Ammon's horn (tissue), 1 donor: Measurements from ENCODE around the gene COL5A1.
A peak's percentile ranks its signal among the peaks of the same experiment; 100 is the strongest.

Source experiments
- DNase-seq: peaks from one replicate; pipeline ENCODE4 v3.0.0-alpha.2; 2016; ENCODE audit warnings: low spot score

Gene COL5A1

DNA sequence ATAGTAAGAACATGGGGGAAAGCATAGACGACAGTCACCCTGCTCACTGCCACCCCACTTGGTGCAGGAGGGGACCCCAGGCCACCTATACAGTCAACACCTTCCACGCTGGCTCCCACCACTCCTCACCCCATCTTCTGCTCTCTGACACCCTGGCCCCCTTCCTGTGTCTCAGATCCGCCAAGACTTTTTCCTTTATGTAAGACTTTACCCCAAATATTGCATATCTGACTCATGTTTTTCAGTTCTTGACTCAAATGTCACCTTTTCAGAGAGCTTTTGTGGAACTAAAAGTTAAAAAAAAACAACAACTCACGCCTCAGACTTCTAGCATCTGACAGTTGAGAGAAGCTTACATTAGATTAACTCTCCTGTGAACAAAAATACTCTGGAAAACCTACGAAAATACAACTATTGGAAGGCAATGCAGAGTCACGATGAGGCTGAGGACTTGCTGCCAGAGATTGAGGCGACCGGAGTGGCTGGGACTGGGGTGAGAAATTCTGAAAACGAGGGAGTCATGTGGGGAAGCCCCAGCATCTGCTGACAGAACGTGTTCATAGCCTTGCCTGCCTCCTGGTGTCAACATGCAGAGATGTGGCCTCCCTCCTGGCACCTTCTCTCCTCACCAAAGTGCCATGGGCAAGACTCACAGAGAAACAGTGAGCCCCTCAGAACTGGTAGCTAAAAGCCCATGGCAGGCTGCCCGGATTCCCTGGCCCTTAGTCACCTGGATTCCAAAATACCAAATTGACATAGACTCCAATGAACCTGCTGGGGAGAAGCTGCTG is 216.6 kb downstream of the COL5A1 start:
- no peak for DNase-seq

DNA sequence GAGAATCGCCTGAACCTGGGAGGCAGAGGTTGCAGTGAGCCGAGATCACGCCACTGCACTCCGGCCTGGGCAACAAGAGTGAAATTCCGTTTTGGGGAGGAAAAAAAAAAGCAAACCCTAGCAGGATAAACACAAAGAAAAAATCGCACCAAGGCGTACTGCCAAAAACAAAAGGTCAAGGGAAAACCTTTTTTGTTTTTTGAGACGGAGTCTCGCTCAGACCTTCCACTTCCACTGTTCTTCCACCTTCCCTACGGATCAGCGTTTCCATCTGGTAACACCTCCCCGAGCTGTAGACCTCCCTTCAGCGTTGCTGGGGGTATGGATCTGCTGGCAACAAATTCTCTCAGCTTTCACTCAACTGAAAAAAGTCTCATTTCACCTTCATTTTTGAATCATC is 218.9 kb downstream of the COL5A1 start:
- DNase-seq = no peak

DNA sequence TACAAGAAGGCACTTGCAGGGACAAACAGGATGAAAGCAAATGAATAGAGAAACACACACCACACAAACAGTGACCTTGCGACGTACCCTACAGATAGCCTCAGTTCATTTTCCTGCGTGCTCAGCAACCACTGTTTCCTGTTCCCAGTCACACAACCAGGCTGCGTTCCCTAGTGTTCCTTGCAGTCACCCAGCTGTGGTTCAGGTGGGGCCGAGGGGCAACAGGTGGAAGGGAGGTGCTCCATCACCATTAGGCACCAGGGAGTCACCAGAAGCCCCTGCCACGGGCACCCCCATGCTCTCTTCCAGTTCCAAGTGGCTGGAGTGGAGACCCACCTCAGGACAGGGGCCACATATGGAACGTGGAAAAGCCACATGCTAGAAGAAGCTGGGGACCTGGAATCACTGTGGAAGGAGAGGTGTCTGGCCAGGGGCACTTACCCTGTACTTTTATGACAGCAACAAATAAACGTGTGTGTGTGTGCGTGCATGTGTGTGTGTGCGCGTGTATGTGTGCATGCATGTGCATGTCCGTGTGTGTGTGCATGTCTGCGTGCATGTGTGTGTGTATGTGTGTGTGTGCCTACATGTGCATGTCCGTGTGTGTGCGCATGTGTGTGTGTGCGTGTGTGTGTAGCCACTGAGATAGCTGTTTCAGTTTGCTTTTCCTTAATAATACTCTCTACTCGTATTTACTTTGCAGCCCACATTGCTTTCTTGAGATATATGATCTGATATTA is 220.2 kb downstream of the COL5A1 start:
- DNase-seq = no peak

DNA sequence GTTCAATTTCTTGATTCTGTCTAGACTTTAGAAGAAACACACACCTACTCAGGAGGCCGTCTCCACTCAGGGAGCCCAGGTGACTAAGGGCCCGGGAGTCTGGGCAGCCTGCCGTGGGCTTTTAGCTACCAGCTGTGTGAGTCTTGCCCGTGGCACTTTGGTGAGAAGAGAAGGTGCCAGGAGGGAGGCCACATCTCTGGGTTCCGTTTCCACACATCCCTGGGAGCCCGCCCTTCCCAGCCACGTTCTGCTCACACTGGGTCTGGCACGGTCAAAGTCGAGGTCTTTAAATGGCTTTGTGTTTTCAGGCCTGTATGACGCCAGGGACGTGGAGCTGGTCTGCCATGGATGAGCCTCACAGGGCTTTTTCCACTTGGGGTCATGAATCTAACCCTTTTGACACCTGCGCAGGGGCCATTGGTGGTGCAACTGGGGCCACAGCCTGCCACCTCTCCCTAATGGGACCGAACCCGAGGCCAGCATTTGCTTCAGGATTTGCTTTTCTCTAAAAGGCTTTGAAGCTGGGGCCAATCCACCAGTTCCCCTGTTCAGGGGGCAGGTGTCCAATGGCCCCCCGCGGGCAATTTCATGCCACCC is 221.8 kb downstream of the COL5A1 start:
- no peak for DNase-seq

DNA sequence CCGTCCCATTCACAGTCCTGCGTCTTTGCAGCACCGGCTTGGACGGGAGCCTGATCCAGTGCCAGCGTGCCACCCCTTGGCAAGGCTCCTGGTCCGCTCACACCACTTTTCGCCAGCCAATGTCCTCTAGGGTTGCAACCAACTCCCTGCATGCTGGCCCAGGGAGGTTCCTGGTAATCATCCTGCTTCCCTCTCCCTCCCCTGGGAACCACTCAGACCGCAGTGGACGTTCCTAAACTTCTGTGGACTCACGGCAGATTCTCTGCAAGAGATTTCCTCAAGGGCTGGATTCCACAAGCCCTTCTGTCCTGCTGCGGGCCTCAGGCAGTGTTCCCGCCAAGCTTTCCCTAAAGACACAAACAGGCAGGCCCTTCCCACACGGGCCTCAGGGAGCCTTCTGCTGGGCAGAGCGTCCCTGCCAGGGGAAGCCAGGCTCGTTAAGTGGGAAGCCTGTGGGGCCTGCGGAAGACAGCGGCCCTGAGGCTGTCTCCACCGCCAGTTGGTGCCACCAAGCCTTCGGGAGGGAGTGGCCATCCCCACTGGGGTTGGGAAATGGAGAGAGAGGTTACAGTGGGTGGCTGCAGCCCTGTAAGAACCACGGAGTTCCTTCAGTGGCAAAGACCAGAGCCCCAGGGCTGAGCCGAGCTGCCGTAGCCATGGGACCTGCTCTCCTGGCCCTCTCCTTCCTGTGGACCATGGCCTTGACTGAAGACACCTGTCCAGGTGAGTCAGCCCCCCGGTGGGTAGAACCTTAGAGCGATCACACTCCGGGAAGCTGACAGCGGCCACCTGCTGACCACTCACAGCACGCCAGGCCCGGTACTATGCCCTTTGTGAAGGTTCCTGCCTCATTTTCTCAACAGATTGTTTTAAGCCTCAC is 222.6 kb downstream of the COL5A1 start:
- peak; percentile 48 for DNase-seq

DNA sequence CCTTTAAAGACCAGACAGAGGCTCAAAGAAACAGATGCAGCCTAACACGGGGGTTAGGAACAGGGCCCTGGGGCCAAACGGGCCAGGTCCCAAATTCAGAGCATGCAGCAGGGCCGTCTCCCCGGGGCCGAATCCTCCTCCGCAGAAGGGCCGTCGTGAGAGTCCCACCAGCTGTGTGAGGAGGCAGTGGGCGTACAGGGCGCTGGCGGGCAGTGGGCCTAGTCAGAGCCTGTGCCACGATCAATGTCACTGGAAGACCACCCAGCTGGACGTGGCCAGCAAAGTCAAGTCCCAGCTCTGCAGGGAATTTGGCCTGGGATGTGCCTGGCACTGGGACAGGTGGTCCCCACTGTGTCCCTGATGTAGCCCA is 223.2 kb downstream of the COL5A1 start:
- DNase-seq = no peak

DNA sequence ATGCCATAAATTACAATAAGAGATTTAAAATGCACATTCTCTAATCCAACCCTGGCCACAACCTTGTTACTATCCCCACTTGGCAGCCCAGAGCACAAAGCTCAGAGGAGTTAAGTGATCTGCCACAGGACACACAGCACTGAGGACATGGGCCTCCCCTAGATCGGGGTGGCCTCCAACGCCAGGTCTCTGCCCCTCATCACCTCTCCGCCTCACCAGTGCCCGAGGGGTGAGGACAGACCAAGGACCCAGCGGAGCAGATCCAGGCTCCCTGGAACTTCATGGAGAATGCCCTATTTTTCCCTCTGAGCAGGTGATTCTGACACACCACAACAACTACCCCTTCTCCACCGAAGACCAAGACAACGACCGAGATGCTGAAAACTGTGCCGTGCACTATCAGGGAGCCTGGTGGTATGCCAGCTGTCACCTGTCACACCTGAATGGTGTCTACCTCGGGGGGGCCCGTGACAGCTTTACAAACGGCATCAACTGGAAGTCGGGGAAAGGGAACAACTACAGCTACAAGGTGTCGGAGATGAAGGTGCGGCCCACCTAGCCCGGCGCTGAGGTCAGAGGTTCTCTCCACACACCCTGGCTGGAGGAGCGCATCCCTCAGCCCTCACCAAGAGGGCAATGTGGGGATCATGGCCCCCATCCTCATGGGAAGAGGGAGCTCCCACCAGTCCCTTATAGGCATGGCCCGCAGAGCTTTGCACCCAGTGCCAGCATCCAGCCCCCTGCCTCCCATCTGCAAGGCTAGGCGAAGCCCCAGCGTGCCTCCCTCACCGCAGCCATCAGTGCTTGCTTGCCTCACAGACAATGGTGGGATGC is 226.5 kb downstream of the COL5A1 start:
- DNase-seq = no peak

DNA sequence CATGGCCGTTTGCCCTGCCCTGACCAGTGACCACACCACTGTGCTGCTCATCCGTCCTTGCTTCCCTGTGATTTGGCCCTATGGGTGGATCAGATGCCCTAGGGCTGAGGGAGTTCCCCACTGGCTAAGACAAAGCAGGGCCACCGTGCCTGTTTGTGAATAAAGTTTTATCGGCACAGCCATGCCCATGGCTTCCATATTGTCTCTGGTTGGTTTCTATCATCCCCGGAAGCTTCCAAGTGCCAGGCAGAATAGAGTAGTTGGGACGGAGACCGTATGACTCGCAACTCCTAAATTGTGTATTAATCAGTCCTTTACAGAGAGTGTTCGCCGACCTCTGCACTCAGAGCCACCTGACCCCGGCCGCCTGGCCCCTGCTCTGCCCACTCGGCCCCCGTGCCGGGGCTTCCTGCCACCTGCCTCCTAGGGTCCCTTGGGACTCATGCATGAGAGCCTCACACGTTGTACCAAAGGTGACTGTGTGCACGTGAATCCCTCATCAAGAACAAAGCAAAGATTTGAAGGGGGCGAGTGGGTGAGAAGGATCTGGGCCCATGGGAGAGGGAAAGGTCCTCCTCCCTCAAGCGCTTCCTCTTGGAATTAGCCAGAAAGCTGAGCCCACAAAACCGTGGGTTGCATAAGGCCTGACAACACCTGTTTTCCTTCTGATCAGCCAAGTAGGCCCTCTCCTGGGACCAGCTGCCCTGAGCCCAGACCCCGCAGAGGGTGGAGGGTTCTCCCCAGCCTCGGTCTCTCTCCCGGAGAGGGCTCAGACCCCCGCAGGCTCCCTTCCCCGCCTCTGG is 227.3 kb downstream of the COL5A1 start:
- DNase-seq = no peak

DNA sequence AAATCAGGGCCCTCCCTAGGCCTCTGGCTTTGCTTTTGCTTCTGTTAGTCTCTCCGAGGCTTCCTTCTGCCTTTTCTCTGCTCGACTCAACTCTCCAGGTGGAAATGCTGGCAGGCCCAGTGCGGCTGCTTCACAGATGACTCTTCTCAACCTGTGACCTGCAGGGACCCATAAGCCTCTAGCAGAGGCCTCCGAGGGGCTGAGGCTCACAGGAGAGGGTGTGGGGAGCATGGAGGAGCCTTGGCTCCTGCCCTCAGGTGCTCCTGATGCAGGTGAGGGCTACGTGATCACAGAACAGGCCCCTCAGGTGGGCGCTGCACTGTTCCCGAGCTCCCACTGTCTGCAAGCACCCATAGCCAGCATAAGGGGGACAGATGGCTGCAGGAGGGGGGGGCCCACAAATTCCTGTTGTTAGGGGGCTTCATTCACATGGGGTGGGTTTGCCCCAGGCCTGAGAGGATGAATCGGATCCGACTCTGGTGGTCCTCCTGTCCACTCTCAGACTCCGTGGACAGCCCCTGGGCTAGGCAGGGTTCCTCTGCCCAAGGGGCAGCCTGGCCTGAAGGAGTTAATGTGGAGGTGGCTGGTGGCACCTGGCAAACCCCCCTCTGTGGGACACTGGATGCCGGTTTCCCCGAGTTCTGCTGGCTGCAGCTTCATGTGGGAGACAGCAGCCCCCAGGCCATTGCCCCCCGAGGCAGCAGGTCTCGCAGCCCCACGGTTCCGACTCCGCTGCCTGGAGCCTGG is 228.1 kb downstream of the COL5A1 start:
- no peak for DNase-seq

DNA sequence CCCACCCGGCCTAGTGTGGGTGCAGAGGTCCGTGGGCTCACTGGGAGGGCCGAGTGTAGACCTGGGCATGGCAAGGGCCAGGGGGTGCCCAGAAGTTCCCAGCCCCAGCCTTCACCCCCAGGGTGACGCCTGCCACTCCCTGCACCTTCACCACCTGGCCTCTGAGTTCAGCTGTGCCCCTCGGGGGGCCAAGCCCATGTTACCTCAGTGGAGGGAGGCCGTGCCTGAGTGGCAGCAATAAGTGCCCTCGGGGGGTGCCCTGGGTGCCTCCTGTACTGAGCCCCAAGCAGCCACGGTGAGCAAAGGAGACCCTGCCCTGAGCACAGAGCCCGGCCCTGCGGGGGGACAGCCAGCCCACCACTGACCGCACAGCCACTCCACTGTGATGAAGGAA is 228.7 kb downstream of the COL5A1 start:
- no peak for DNase-seq

DNA sequence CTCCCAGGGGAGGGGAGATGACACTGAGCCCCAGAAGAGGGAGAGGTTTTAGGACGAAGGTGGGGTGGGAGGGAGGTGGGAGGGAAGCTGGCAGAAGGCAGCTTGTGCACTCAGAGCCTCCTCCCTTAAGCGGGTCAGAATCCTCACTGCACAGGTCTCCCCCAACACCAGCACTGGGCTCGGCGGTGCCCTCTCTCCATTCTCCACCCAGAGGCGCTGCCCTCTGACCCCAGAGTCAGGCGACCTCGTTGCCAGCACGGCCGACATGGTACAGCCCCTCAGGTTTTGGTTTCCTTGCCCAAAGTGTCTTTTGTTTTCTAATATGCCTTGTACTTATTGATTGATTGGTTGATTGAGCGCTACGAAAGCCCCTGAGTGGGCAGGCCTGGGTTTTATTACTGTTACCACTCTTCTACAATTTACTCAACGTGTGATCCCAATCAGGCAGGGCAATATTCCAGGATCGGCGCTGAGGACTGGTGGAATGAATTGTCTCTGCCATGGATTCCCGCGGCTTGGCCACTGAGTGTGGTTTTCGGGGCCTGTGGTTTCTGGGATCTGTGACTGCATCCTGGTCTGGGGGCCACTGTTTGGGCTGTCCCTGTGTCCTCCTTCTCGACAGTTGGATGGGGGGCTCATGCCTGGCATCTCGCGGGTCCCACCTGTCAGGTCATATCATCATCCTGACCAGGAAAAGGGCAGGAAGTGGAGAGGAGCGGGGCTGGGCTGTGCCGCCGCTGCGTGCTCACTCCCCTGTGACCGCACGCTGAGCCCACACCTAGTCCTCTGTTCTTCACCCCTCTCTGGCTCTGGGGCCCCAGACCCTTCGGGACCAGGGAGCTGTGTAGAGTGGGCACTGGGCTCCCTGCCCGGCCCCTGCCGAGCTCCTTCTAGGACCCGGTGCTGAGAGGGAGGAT is 229.4 kb downstream of the COL5A1 start:
- no peak for DNase-seq

DNA sequence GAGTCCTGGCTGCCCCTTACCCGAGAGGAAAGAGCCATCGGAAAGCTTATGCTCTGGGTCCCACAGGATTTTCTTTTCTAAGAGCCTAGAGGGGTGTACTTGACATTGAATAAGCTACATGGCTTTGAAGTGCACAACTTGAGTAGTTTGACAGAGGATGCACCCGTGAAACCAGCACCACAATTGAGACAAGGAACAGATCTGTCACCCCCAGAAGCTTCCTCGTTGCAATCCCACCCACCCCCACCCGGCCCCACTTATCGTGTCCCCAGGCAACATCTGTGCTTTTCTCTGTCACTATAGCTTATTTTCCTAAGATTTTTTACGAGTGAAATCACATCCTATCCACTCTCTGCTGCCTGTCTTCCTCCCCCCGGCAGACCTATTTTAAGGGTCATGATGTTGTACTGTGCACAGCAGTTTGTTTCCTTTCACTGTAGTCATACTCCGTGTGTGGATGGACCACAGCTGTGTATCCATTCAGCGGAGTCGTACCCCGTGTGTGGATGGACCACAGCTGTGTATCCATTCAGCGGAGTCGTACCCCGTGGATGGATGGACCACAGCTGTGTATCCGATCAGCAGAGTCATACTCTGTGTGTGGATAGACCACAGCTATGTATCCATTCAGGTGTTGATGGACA is 230.2 kb downstream of the COL5A1 start:
- DNase-seq = no peak

DNA sequence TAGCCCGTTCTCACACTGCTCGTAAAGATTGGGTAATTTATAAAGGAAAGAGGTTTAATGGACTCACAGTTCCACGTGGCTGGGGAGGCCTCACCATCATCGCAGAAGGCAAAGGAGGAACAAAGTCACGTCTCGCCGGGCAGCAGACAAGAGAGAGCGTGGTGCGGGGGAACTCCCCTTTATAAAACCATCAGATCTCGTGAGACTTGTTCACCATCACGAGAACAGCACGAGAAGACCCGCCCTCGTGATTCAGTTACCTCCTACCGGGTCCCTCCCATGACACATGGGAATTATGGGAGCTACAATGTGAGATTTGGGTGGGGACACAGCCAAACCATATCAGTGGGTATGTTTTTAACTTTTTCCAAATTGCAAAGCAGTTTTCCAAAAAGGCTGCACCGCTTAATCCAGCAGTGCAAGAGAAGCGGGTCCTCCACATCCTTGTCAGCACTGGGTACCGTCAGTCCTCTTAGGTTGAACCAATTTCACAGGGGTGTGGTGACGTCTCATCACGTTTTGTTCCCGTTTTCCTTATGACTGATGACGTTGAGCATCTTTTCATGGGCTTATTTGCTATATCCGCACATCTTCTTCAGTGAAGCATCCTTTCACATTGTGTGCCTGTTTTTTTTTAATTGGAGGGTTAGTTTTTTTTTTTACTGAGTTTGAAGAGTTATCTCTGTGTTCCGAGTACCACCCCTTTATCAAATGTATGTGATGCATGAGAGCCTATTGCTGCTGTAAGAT is 231.1 kb downstream of the COL5A1 start:
- DNase-seq = no peak

DNA sequence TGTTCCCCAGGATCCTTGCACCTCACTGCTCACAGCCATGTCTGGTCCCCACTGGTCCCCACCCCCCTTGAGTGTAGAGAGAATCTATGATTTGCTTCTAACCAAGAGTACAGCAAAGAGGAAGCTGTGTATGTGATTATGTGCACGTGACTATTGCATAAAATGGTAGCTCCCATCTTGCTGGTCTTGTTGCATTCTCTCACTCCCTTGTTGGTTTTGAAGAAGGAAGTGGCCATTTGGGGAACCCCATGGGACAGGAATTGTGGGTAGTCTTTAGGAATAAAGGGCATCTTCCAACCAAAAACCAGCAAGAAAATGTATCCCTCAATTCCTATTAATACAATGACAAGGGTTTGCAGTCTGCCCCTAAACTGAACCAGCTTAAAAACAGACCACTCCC is 233.8 kb downstream of the COL5A1 start:
- DNase-seq = no peak

DNA sequence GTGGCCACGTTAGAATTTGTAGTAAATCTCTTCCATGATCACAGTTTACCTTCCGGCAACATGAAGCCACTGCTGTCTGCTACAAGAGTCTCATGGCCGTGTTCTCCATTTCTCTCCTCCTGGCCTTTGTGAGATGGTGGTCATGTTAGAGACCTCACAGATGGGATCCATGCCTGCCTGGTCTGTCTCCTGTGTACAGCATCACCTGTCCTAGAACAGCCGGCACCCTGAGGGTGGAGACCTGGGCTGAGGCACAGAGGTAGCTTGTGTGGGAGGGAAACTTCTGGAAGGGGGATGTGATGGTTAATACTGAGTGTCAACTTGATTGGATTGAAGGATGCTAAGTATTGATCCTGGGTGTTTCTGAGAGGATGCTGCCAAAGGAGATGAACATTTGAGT is 235.9 kb downstream of the COL5A1 start:
- no peak for DNase-seq

DNA sequence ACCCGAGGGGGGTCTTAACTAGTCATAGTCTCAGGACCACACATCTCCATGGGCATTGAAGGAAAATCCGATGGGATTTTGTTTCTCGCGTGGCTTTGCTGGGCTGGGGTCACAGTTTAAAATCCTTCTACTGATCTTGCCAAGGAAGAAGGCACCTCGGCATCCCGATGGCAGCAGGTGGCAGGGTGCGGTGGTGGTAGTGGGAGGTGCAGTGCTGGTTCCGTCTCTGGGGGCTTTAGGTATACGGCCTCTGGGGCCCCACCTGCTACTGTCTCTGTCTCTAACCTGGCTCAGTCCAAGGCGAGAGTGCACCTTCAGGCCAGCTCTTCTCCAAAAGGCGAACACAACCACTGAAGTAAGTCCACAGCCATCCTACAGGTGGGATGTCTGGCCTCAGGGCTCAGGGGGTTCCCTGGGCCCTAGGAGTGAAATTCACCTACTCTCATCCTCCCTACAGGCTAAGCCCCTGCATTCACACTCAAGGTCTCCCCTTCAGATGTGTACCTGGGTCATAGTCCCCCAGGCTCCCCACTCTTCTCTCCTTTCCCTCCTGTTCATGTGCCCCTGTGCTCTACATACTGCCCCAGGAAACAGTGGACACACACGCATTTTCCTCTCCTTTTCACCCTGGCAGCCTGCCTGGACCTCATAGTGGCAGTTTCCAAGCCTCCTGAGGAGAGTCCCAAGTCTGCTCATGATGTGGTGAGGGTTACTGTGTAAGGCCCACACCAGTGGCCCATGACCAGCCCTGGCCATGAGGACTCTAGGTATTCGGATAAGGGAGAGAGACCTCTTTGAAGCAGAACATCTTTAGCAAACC is 238.3 kb downstream of the COL5A1 start:
- DNase-seq = no peak
